GM19468 (cell line): Measurements from ENCODE around the gene USP4.
"Not testable (repeated sequence)": the region's sequence is repeated elsewhere in the genome, so short reads cannot be mapped to it uniquely, and the experiment has no call there.

Experiments used
- ATAC-seq: cut with Tn5 transposase; IDR thresholded peaks from one replicate; pipeline ENCODE4 v1.9.1; 2021; ENCODE audit warnings: mild to moderate bottlenecking, moderate library complexity, moderate number of reproducible peaks; ENCODE audit not compliant: unreplicated experiment; ENCODE audit errors: extremely low read depth

USP4 gene

DNA sequence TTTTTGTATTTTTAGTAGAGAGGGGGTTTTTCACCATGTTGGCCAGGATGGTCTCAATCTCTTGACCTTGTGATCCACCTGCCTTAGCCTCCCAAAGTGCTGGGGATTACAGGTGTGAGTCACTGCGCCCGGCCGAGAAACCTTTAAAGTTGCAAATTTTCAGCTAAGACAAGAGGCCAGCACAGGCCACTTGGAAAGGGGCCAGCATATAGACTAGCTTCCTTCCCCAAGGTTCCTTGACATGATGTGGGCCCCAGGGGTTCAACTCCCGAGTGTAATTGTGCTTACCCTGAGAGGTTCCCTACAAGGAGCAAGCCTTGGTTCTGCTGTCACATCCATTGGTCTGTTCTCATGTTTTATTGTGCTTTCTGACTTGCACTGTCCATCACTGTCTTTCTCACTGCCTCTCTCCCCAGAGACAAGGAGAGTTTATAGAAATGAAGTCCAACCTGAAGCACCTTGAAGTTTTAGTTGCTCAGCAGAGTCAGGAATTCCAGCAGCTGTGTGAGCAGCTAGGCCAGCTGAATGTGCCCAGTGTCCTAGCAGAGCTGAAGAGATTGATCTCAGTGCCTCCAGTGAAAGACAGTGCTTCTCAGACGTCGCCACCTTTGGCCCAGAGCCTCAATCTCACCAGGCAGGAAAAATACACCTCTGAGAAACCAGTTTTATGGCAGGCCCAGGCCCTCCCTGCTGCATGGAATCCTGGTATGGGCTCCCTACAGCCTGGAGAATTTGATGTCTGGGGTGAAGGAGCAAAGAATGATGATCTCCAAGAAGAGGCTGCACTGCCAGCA lies 83.9 kb downstream of the USP4 start:
- ATAC-seq = no peak

DNA sequence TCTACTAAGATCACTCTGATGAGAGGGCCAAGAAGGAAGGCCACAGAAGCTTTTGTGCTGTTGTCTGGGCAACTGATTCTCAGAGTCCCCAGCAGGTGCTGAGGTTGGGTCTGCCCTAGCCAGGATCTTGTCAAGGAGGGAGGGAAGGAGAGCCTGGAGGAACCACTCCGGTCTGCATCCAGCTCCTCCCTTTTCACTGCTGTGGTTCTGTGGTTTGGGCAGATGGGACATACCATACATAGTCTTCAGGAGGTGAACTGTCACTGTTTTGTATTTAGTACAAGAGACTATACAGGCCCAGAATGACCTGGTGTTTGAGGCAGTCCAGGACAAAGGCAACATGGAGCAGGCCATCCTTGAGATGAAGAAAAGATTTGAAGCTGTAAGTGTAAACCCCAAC lies 84.7 kb downstream of the USP4 start:
- no peak for ATAC-seq

DNA sequence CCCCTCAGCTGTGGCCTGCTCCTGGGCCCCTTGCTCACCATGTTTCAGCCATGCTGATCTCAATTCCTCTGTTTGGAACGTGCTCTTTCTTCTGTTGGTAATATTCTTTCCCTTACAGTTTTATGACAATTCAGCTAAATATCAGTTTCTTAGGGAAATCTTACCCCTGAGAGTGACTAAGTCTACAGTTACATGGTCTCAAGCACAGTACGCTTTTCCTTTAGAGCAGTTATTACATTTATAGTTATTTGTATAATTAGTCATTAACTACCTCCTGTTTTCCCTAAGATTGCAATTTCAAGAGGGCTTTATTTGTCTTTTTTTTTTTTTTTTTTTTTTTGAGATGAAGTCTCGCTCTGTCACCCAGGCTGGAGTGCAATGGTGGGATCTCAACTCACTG lies 86.3 kb downstream of the USP4 start:
- ATAC-seq = no peak

DNA sequence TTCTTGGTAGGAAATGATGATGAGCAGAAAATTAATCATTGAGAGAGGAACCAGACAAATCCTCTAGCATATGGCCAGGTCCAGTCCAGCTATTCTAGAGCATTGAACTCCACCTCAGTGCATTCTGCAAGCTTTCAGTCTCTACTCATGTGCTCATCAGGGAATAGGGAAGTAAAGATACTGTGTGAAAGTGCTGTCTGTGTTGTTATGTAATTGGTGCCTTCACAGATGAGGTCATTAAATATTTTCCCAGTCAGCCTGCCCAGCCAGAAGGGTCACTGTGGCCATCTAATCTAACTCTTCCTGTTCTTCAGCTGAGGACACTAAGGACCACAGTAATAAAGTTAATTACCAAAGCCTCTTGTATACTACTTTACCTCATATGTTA lies 91.0 kb downstream of the USP4 start:
- ATAC-seq = no peak

DNA sequence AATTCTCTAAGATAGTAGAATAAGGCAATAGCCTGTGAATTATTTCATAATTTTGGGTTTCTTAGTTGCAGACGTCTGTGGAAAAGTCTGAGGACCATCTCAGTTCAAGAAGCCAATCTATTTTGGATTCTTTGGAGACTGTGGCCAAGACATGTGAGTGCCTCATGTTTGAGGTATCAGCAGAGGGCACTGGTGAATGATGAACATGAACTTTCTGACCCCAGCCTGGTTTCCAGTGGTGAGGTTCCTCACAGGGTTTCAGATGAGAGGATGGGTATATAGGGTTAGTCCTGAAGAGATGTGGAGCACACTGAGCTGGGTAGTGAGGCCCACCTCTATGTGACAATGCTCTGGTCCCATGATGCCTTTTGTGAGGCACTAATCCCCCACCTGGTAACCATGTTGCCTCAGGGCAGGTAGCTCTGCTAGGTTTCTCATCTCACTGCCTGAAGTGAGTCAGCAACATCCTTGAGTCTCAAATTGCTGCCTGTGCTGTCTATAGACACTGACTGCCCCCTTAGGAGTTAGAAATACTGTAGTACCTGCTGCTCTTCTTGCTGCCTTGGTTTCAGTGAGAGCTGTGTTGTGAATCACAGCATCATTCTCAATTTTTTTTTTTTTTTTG lies 95.2 kb downstream of the USP4 start:
- no peak for ATAC-seq

DNA sequence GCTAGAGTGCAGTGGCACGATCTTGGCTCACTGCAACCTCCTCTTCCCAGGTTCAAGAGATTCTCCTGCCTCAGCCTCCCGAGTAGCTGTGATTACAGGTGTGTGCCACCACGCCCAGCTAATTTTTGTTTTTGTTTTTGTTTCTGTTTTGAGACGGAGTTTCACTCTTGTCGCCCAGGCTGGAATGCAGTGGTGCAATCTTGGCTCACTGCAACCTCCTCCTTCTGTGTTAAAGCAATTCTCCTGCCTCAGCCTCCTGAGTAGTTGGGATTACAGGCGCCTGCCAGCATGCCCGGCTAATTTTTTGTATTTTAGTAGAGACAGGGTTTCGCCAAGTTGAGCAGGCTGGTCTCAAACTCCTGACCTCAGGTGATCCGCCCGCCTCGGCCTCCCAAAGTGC lies 99.8 kb downstream of the USP4 start:
- not testable (repeated sequence) for ATAC-seq

DNA sequence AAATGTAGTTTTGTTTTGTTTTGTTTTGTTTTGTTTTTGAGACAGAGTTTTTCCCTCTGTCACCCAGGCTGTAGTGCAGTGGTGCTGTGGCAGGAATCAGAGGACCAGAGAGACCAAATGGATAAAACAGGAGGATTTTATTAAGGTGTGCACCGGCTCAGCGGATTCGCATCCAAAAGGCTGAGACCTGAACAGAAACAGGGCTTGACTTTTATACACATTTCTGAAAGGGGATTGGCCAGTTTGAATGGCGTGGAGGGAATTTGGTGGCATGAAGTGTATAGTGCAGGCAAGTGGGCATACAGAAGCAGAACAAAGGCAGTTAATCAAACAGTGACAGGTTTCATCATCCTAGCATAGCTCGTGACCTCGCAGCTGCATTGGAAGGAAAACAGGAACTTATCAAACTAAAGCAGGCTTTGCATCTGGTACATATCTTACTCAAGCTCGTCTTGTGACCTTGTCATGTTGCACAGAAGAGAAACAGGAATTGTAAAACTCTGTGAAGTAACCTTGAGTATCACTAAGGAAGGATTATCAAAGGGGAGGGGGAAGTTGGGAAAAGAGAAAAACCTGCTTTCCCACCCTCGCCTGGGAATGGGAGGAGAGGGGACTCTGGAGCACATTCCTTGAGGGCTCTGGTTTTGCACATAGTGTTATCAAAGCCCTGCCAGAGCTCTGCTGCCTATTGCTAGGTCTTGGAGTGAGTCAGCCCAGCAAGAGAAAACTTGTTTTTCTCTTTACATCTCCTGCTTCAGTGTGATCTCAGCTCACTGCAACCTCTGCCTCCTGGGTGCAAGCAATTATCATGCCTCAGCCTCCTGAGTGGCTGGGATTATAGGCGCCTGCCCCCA lies 101.4 kb downstream of the USP4 start:
- ATAC-seq = no peak

DNA sequence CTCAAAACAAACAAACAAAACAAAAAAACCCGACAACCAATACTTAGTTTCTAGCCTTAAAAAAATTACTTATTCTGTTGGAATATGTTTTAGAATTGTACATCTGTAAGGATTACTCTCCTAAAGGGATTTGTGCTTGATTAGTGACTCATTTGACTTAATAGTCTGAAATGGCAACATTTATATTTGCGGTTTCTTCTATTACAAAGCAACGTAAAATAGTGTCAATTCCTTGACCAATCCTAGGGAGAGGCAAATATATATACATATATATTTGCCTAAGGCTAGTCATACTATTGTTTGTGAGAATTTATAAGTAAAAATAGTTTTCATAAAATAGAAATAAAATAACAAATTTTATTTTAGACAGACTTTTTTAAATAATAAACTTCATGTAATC lies 102.5 kb downstream of the USP4 start:
- ATAC-seq = no peak

DNA sequence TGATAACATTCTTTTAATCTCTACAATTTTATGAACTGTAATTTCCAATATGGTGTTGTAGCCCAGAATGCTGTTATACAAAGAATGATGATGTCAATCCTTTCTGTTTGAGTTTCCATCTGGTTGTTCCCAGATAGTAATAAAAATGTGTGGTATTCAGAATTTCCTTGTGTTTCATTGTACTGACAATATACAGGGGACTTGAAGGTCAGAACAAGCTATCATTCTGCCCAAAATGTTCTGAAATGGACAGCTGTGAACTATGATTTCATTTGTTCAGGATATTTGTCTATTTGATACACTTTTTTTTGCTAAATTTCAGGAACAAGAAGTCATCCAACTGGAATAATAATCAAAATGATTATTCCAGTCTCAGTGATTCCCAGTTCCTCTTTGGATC lies 103.6 kb downstream of the USP4 start:
- ATAC-seq = no peak

DNA sequence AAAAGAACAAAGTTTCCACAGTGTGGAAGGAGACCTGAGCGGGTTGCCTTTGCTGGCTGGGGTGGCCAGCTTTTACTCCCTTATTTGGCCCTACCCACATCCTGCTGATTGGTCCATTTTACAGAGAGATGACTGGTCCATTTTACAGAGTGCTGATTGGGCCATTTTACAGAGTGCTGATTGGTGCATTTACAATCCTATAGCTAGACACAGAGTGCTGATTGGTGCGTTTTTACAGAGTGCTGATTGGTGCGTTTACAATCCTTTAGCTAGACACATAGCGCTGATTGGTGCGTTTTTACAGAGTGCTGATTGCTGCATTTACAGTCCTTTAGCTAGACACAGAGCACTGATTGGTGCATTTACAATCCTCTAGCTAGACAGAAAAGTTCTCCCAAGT lies 111.0 kb downstream of the USP4 start:
- not testable (repeated sequence) for ATAC-seq
